ENCODE results near the gene VENTX. TPM values are rescaled to one million over a fixed set of nuclear protein-coding genes. Genes with fewer than 3 reads are reported as not detected.

Gene VENTX
- total RNA-seq, 1 donor from 2014 or later = not detected

DNA sequence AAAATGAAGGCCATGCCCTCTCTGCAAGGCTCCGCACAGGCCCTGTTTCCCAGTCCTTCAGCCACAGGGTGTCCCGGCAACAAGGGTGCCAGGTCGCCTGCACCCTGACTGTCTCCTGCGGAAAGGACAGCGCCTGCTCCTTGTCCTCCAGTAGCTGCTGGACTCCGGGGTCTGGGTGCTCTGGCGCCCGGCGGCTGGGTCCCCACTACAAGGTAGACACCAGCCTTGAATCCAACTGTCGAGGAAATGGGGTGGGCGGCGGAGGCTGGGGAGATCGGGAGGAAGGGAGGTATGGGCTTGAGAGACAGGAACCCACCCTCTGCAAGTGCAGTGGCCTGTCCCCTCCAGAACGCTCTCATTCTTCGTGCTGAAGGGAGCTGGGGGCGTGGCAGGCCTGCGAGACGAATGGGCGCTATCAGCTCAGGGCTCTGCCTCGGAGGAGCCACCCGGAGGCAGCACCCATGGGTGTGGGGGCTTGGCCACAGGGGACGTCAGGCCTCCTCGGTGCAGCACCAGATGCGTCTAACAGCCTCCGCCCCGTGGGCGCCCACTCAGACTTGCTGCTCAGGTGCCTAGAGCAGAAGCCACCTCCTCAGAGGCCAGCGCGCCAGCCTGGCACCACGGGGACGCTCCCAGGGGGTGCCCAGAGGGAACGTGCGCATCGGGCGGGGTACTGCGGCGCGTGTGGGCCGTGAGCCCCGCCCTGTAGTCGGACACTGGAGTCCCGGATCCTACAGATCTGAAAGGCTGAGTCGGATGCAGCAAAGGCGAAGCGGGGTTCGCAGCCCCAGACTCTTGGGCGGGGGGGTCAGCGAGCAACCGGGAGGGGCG, 23.5 kb downstream of the VENTX start:
- H4K20me1 ChIP-seq (ENCODE audit: low read depth) = no peaks in the 10 kb centered on the region
- peak overlapping the region; percentile 83 for H3K4me2 ChIP-seq
- Mint-ChIP-seq H3K27me3 (ENCODE audit: insufficient read depth, low read depth) (peaks cover 16% of the 10 kb centered on the region), H3K27ac (no peak overlapping the region), H3K9me3 (no peaks in the 10 kb centered on the region), H3K4me1 (peaks cover 39% of the 10 kb centered on the region), H3K4me3 (peak overlapping the region; percentile 74), H3K36me3 (no peaks in the 10 kb centered on the region)
- TF ChIP-seq EZH2 (IDR thresholded peaks at IDR 0.05) (no peak), EZH2phosphoT487 (IDR thresholded peaks at IDR 0.05) (no peak)
- TF ChIP-seq, protein P1, sequence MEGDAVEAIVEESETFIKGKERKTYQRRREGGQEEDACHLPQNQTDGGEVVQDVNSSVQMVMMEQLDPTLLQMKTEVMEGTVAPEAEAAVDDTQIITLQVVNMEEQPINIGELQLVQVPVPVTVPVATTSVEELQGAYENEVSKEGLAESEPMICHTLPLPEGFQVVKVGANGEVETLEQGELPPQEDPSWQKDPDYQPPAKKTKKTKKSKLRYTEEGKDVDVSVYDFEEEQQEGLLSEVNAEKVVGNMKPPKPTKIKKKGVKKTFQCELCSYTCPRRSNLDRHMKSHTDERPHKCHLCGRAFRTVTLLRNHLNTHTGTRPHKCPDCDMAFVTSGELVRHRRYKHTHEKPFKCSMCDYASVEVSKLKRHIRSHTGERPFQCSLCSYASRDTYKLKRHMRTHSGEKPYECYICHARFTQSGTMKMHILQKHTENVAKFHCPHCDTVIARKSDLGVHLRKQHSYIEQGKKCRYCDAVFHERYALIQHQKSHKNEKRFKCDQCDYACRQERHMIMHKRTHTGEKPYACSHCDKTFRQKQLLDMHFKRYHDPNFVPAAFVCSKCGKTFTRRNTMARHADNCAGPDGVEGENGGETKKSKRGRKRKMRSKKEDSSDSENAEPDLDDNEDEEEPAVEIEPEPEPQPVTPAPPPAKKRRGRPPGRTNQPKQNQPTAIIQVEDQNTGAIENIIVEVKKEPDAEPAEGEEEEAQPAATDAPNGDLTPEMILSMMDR (IDR thresholded peaks at IDR 0.05) = no peak
- no peak overlapping the region for H3K27ac ChIP-seq
- peak; percentile 68 for DNase-seq (ENCODE audit: low spot score)
- peaks cover 29% of the 10 kb centered on the region for H3K27me3 ChIP-seq
- no peak overlapping the region for H2AFZ ChIP-seq (replicated peaks)
- H3K36me3 ChIP-seq = no peaks in the 10 kb centered on the region
- no peak overlapping the region for H3K9ac ChIP-seq
- no peaks in the 10 kb centered on the region for H3K9me3 ChIP-seq (ENCODE audit: low read depth)
- no peaks in the 10 kb centered on the region for H3K79me2 ChIP-seq (ENCODE audit: low read depth)
- peaks cover 8% of the 10 kb centered on the region for H3F3A ChIP-seq (ENCODE audit: low read depth)
- H3K4me1 ChIP-seq = peaks cover 15% of the 10 kb centered on the region
- H3K4me3 ChIP-seq = peak overlapping the region; percentile 87

DNA sequence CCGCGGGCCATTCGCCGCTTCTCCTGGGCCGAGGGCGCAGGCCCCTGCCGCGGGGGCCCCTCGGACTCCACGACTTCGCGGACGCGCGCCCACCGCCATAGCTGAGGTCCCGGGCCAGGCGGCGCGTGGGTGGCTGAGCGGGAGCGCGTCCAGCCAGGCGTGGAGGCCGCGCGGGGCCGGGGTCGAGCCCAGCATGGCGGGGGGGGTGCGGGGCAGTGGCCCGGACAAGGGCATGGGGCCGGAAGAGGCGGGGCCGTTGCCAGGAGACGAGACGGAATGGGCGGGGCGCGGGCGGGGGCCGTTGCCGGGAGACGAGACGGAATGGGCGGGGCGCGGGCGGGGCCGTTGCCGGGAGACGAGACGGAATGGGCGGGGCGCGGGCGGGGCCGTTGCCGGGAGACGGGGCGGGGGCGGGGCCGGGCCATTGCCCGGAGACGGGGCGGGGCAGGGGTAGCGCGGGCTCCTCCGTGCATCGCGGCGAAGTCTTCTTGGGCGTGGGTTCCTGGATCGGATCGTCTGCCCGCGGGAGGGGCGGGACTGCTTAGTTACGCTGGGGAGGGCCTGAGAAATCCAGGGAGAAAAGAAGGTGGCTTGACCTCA, 24.2 kb downstream of the VENTX start:
- no peaks in the 10 kb centered on the region for H3K9me3 Mint-ChIP-seq
- peak overlapping the region; percentile 87 for H3K4me3 ChIP-seq
- H3K27ac Mint-ChIP-seq = no peak overlapping the region
- H3K27me3 Mint-ChIP-seq (ENCODE audit: insufficient read depth, low read depth) = peaks cover 15% of the 10 kb centered on the region
- H4K20me1 ChIP-seq (ENCODE audit: low read depth) = no peaks in the 10 kb centered on the region
- H3K9ac ChIP-seq = no peak overlapping the region
- H3K4me1 ChIP-seq = peaks cover 15% of the 10 kb centered on the region
- H3K79me2 ChIP-seq (ENCODE audit: low read depth) = no peaks in the 10 kb centered on the region
- H2AFZ ChIP-seq (replicated peaks) = no peak overlapping the region
- H3K27me3 ChIP-seq = peaks cover 29% of the 10 kb centered on the region
- peaks cover 8% of the 10 kb centered on the region for H3F3A ChIP-seq (ENCODE audit: low read depth)
- TF ChIP-seq EZH2phosphoT487 (IDR thresholded peaks at IDR 0.05) = no peak
- no peak for TF ChIP-seq EZH2 (IDR thresholded peaks at IDR 0.05)
- TF ChIP-seq, protein P1 (IDR thresholded peaks at IDR 0.05) = no peak
- no peaks in the 10 kb centered on the region for H3K36me3 Mint-ChIP-seq
- H3K4me1 Mint-ChIP-seq = peaks cover 39% of the 10 kb centered on the region
- H3K9me3 ChIP-seq (ENCODE audit: low read depth) = no peaks in the 10 kb centered on the region
- no peaks in the 10 kb centered on the region for H3K36me3 ChIP-seq
- H3K4me3 Mint-ChIP-seq = peak overlapping the region; percentile 86
- H3K27ac ChIP-seq = no peak overlapping the region
- peak overlapping the region; percentile 83 for H3K4me2 ChIP-seq
- peak; percentile 86 for DNase-seq (ENCODE audit: low spot score)

GRCh38 chr10:133262696-133263095, 25.0 kb downstream of the VENTX start:
- peaks cover 12% of the 10 kb centered on the region for H3K27me3 Mint-ChIP-seq (ENCODE audit: insufficient read depth, low read depth)
- no peak overlapping the region for H3K27ac Mint-ChIP-seq
- Histone ChIP-seq H3F3A (ENCODE audit: low read depth) (no peaks in the 10 kb centered on the region), H3K9me3 (ENCODE audit: low read depth) (no peaks in the 10 kb centered on the region), H4K20me1 (ENCODE audit: low read depth) (no peaks in the 10 kb centered on the region), H3K9ac (no peak overlapping the region), H3K27me3 (peaks cover 29% of the 10 kb centered on the region), H3K4me2 (peak overlapping the region; percentile 77), H3K4me3 (no peak overlapping the region), H2AFZ (replicated peaks) (no peak overlapping the region), H3K36me3 (no peaks in the 10 kb centered on the region), H3K79me2 (ENCODE audit: low read depth) (no peaks in the 10 kb centered on the region), H3K27ac (no peak overlapping the region), H3K4me1 (peaks cover 9% of the 10 kb centered on the region)
- no peak for DNase-seq (ENCODE audit: low spot score)
- peak overlapping the region; percentile 86 for H3K4me3 Mint-ChIP-seq
- peaks cover 33% of the 10 kb centered on the region for H3K4me1 Mint-ChIP-seq
- TF ChIP-seq EZH2 (IDR thresholded peaks at IDR 0.05) (no peak), EZH2phosphoT487 (IDR thresholded peaks at IDR 0.05) (no peak)
- TF ChIP-seq, protein P1 (IDR thresholded peaks at IDR 0.05) = no peak
- H3K9me3 Mint-ChIP-seq = no peaks in the 10 kb centered on the region
- H3K36me3 Mint-ChIP-seq = no peaks in the 10 kb centered on the region

All from neural progenitor cell (in vitro differentiated cells).